H1 (cell line): ENCODE results near the gene GTPBP1. TPM values are rescaled to one million over a fixed set of nuclear protein-coding genes. Genes with fewer than 3 reads are reported as not detected.

Experiments used
- CTCF ChIA-PET: fragments of 300-600 bp; sonication (Branson Sonifier 250); formaldehyde crosslinking; loops from one replicate; lab custom pipeline; 2021; ENCODE audit not compliant: partially characterized antibody; lab: Charles Lee
- POLR2A ChIA-PET: fragments of 300-600 bp; sonication (Branson Sonifier 250); formaldehyde crosslinking; loops from one replicate; lab custom pipeline; 2021; ENCODE audit warnings: inconsistent platforms; ENCODE audit not compliant: partially characterized antibody; lab: Charles Lee
- DNase-seq, 2 experiments: peaks; one replicate each; pipeline versions ENCODE4 v3.0.0 to v3.0.0-alpha.2; 2010 to 2022; ENCODE audit warnings: low spot score in 2 of 2, low read depth in 1 of 2, mixed read lengths in 1 of 2
- FAIRE-seq: peaks from 2 replicates; lab custom pipeline; 2011; peaks lifted over from hg19 to GRCh38; lab: Jason Lieb, UNC
- H2AFZ ChIP-seq: 2 replicates; pipeline ENCODE4 v1.8.1; 2012; ENCODE audit warnings: low read length, inconsistent platforms
- H2AK5ac ChIP-seq: 2 replicates; pipeline ENCODE4 v1.6.1; 2013; ENCODE audit warnings: low read depth, low read length
- H2BK120ac ChIP-seq: replicated peaks from 2 replicates; pipeline ENCODE3; 2013; ENCODE audit warnings: low read depth, low read length, inconsistent platforms
- H2BK12ac ChIP-seq: 2 replicates; pipeline ENCODE4 v1.6.1; 2013; ENCODE audit warnings: low read depth, low read length
- H2BK15ac ChIP-seq: 2 replicates; pipeline ENCODE4 v1.6.1; 2013; ENCODE audit warnings: low read length
- H2BK20ac ChIP-seq: 2 replicates; pipeline ENCODE4 v1.6.1; 2013; ENCODE audit warnings: low read length
- H2BK5ac ChIP-seq: 2 replicates; pipeline ENCODE4 v1.6.1; 2013; ENCODE audit warnings: low read depth, low read length
- H3K14ac ChIP-seq: 2 replicates; pipeline ENCODE4 v1.6.1; 2013; ENCODE audit warnings: inconsistent platforms; ENCODE audit not compliant: insufficient read length
- H3K18ac ChIP-seq: 2 replicates; pipeline ENCODE4 v1.6.1; 2013; ENCODE audit warnings: low read length; ENCODE audit errors: extremely low read depth
- H3K23ac ChIP-seq: 2 replicates; pipeline ENCODE4 v1.6.1; 2013; ENCODE audit warnings: inconsistent platforms; ENCODE audit not compliant: insufficient read length
- H3K23me2 ChIP-seq: 2 replicates; pipeline ENCODE4 v1.6.1; 2013; ENCODE audit warnings: low read depth, low read length
- H3K27ac ChIP-seq: 2 replicates; pipeline ENCODE4 v1.6.1; 2011; ENCODE audit warnings: low read depth, low read length, inconsistent platforms
- H3K27me3 ChIP-seq, 4 experiments: replicated peaks in 1 of 4; 1 replicate in 1 of 4; 2 replicates in 3 of 4; pipeline versions ENCODE4 v1.6.1 to v1.8.1; 2011 to 2013; ENCODE audit warnings: low read length in 3 of 4, mild to moderate bottlenecking in 3 of 4, inconsistent platforms in 2 of 4, mixed read lengths in 2 of 4, moderate library complexity in 1 of 4; ENCODE audit not compliant: control insufficient read depth in 3 of 4, insufficient read depth in 3 of 4; ENCODE audit errors: extremely low read depth in 1 of 4
- H3K36me3 ChIP-seq, 4 experiments: 2 replicates each; pipeline versions ENCODE4 v1.6.1 to v1.8.1; 2011 to 2013; ENCODE audit warnings: mild to moderate bottlenecking in 4 of 4, low read length in 3 of 4, moderate library complexity in 2 of 4, control low read depth in 1 of 4, inconsistent platforms in 1 of 4; ENCODE audit not compliant: insufficient read depth in 4 of 4, control insufficient read depth in 2 of 4
- H3K4ac ChIP-seq: replicated peaks from 2 replicates; pipeline ENCODE3; 2013; ENCODE audit warnings: low read length, low read depth, mixed read lengths, inconsistent platforms; ENCODE audit not compliant: insufficient read length
- H3K4me1 ChIP-seq, 4 experiments: replicated peaks in 1 of 4; 1 replicate in 1 of 4; 2 replicates in 3 of 4; pipeline versions ENCODE4 v1.6.1 to v1.8.1; 2011 to 2013; ENCODE audit warnings: low read length in 3 of 4, inconsistent platforms in 2 of 4, mixed read lengths in 1 of 4; ENCODE audit not compliant: insufficient read depth in 4 of 4, control insufficient read depth in 3 of 4
- H3K4me2 ChIP-seq, 2 experiments: 2 replicates each; pipeline versions ENCODE4 v1.6.1 to v1.8.1; 2011 to 2013; ENCODE audit warnings: low read depth in 2 of 2, low read length in 2 of 2, control low read depth in 1 of 2, inconsistent platforms in 1 of 2, mild to moderate bottlenecking in 1 of 2; ENCODE audit not compliant: insufficient read depth in 1 of 2
- H3K4me3 ChIP-seq, 4 experiments: fragments of 200-600, 300-600 bp in 1 of 4; sonication (generic), shearing (Covaris generic), sonication (Bioruptor Twin) in 1 of 4; 2 replicates each; pipeline versions ENCODE4 v1.5.1 to v1.8.1; 2011 to 2016; ENCODE audit warnings: low read length in 4 of 4, low read depth in 3 of 4, control low read depth in 2 of 4, inconsistent platforms in 2 of 4, mild to moderate bottlenecking in 2 of 4, mixed read lengths in 1 of 4, moderate library complexity in 1 of 4; ENCODE audit not compliant: insufficient read depth in 2 of 4; ENCODE audit errors: extremely low read depth in 1 of 4
- H3K56ac ChIP-seq: replicated peaks from 2 replicates; pipeline ENCODE3; 2013; ENCODE audit warnings: low read depth, mild to moderate bottlenecking, mixed read lengths, low read length, inconsistent platforms; ENCODE audit not compliant: insufficient read length
- H3K79me1 ChIP-seq: 2 replicates; pipeline ENCODE4 v1.6.1; 2013; ENCODE audit warnings: low read depth, low read length, control low read depth
- H3K79me2 ChIP-seq, 2 experiments: 2 replicates each; pipeline versions ENCODE4 v1.6.1 to v1.8.1; 2012 to 2013; ENCODE audit warnings: low read length in 2 of 2, mild to moderate bottlenecking in 2 of 2, inconsistent platforms in 1 of 2; ENCODE audit not compliant: insufficient read depth in 2 of 2, control insufficient read depth in 1 of 2
- H3K9ac ChIP-seq, 4 experiments: replicated peaks in 1 of 4; 1 replicate in 1 of 4; 2 replicates in 3 of 4; pipeline versions ENCODE4 v1.6.1 to v1.8.1; 2011 to 2013; ENCODE audit warnings: low read depth in 3 of 4, low read length in 3 of 4, control low read depth in 2 of 4, mild to moderate bottlenecking in 2 of 4, moderate library complexity in 2 of 4, inconsistent platforms in 1 of 4; ENCODE audit errors: extremely low read depth in 1 of 4
- H3K9me3 ChIP-seq, 2 experiments: 2 replicates each; pipeline versions ENCODE4 v1.6.1 to v1.8.1; 2012 to 2013; ENCODE audit warnings: mild to moderate bottlenecking in 2 of 2, moderate library complexity in 2 of 2, control low read depth in 1 of 2, inconsistent platforms in 1 of 2, low read depth in 1 of 2, low read length in 1 of 2, mixed read lengths in 1 of 2; ENCODE audit not compliant: insufficient read depth in 2 of 2
- H4K20me1 ChIP-seq, 2 experiments: replicated peaks in 1 of 2; 2 replicates each; pipeline versions ENCODE3 to v1.8.1; 2011 to 2013; ENCODE audit warnings: inconsistent platforms in 2 of 2, low read length in 2 of 2, mild to moderate bottlenecking in 1 of 2; ENCODE audit not compliant: insufficient read depth in 2 of 2, control insufficient read depth in 1 of 2
- H4K5ac ChIP-seq: 2 replicates; pipeline ENCODE4 v1.6.1; 2013; ENCODE audit warnings: low read length, low read depth, mixed read lengths, inconsistent platforms; ENCODE audit not compliant: insufficient read length
- H4K8ac ChIP-seq: 2 replicates; pipeline ENCODE4 v1.8.0; 2013; ENCODE audit warnings: mild to moderate bottlenecking, moderate library complexity, low read length, inconsistent platforms; ENCODE audit not compliant: insufficient read depth; ENCODE audit errors: extremely low read depth
- H4K91ac ChIP-seq: replicated peaks from 2 replicates; pipeline ENCODE3; 2013; ENCODE audit warnings: low read length, mixed read lengths, inconsistent platforms; ENCODE audit not compliant: insufficient read length
- BACH1 ChIP-seq: IDR thresholded peaks from 2 replicates; pipeline ENCODE4 v1.6.1; 2012; ENCODE audit warnings: low read length, improper control_type of control experiment
- EZH2 ChIP-seq: fragments of 200-600 bp; sonication (generic); IDR thresholded peaks from 2 replicates; pipeline ENCODE4 v1.7.1; 2012; ENCODE audit warnings: low read depth, mild to moderate bottlenecking, moderate library complexity, low read length, inconsistent platforms; ENCODE audit not compliant: severe bottlenecking
- GABPA ChIP-seq: IDR thresholded peaks from 2 replicates; pipeline ENCODE4 v1.6.1; 2011; ENCODE audit warnings: mild to moderate bottlenecking, low read length, moderate library complexity, borderline replicate concordance; ENCODE audit not compliant: insufficient read depth
- NRF1 ChIP-seq: IDR thresholded peaks from 2 replicates; pipeline ENCODE4 v1.6.1; 2011; ENCODE audit warnings: mild to moderate bottlenecking, low read depth, low read length, improper control_type of control experiment
- POLR2A ChIP-seq, 2 experiments: IDR thresholded peaks; 1 replicate in 1 of 2; 2 replicates in 1 of 2; pipeline ENCODE4 v1.6.1; 2011; ENCODE audit warnings: low read depth in 2 of 2, low read length in 2 of 2, mild to moderate bottlenecking in 2 of 2; ENCODE audit errors: control extremely low read depth in 1 of 2
- SIN3A ChIP-seq, 2 experiments: IDR thresholded peaks in 1 of 2; conservative IDR thresholded peaks in 1 of 2; 2 replicates each; pipeline ENCODE4 v1.6.1; 2011 to 2012; ENCODE audit warnings: low read length in 2 of 2, improper control_type of control experiment in 1 of 2, low read depth in 1 of 2, mild to moderate bottlenecking in 1 of 2
- SIRT6 ChIP-seq: IDR thresholded peaks from one replicate; pipeline ENCODE4 v1.7.1; 2012; ENCODE audit warnings: low read length, inconsistent platforms
- SIX5 ChIP-seq: IDR thresholded peaks from 2 replicates; pipeline ENCODE4 v1.6.1; 2011; ENCODE audit warnings: mild to moderate bottlenecking, low read depth, low read length
- SRF ChIP-seq: IDR thresholded peaks from 2 replicates; pipeline ENCODE4 v1.6.1; 2011; ENCODE audit warnings: mild to moderate bottlenecking, low read depth, low read length, moderate library complexity
- TAF7 ChIP-seq: optimal IDR thresholded peaks from 2 replicates; pipeline ENCODE3; 2011; ENCODE audit warnings: low read depth, mild to moderate bottlenecking, inconsistent platforms, low read length, moderate library complexity, borderline replicate concordance
- ZNF274 ChIP-seq: IDR thresholded peaks from 2 replicates; pipeline ENCODE4 v1.7.0; 2012; ENCODE audit warnings: low read length, borderline replicate concordance; ENCODE audit errors: extremely low read depth
- WGBS, 2 experiments: shearing (Covaris generic) in 1 of 2; methylation state at CpG; one replicate each; pipeline versions ENCODE4 v1.1.6 to v1.1.7; 2013 to 2015; ENCODE audit warnings: low lambda C conversion rate in 2 of 2, mixed read lengths in 2 of 2, inconsistent platforms in 1 of 2, low coverage in 1 of 2, missing lambda C conversion rate in 1 of 2; ENCODE audit not compliant: insufficient replicate concordance in 2 of 2, insufficient coverage in 1 of 2, insufficient read length in 1 of 2; ENCODE audit errors: extremely low coverage in 1 of 2, missing lambda C conversion rate in 1 of 2; 5-methylcytosine and 5-hydroxymethylcytosine counted together
- polyA plus RNA-seq, 7 experiments: library from polyadenylated mRNA; depleted of rRNA in 3 of 7; stranded (reverse) in 5 of 7; unstranded in 2 of 7; fragments of >200 nt in 5 of 7; fragments of 200-250 nt in 2 of 7; gene quantifications; 1 replicate in 5 of 7; 2 replicates in 1 of 7; 4 replicates in 1 of 7; pipeline versions ENCODE4 v1.2.1 to v1.2.3, GENCODE V29; 2011 to 2013; ENCODE audit warnings: missing spikeins in 2 of 7, mixed read lengths in 2 of 7
- total RNA-seq: library from RNA; stranded (reverse); fragmentation: NEBNext Ultra II Directional; extraction: Animal tissue kit (Norgen Biotek cat#: 25700); gene quantifications from 2 replicates; pipeline ENCODE4 v1.2.1, GENCODE V29; 2021
- TF ChIP-seq, protein P1 (sequence below): IDR thresholded peaks from 2 replicates; pipeline ENCODE4 v1.6.1; 2012; ENCODE audit warnings: low read length, inconsistent platforms

Gene GTPBP1
- total and polyA plus RNA-seq, 2 of the 8 experiments (the other 6 are each of a cell fraction or from before 2014, with no cell fraction given): 53.1 to 91.8 TPM

- ChIA-PET CTCF (interaction anchor here (0.9 to 7.9 kb wide), 6 partner anchors 9 to 120 kb away, joined by 3 to 95 read pairs (median 4); no protein-coding TSS in a partner anchor), POLR2A (interaction anchor here (1.6 to 10.3 kb wide), 2 partner anchors 13 to 123 kb away, joined by 3 to 112 read pairs; no protein-coding TSS in a partner anchor)
- Histone ChIP-seq H4K5ac (no peak overlapping the region), H3K23me2 (peaks cover 8% of the 10 kb centered on the region; the same call in 1 of the 2 replicates), H3K4me2 (no peak overlapping the region), H2AK5ac (no peak overlapping the region), H2BK5ac (no peak overlapping the region), H3K36me3 (peaks cover 0 to 2% (median 0%) of the 10 kb centered on the region in 4 experiments; a peak in 1 of 8 replicates), H4K8ac (no peak overlapping the region), H3K79me2 (no peaks in the 10 kb centered on the region), H2BK12ac (no peak overlapping the region), H3K9ac (no peak overlapping the region), H3K27me3 (peaks cover 0 to 5% (median 0%) of the 10 kb centered on the region in 4 experiments; a peak in 3 of 7 replicates), H3K79me1 (no peaks in the 10 kb centered on the region), H2BK120ac (no peak overlapping the region), H3K56ac (no peak overlapping the region), H3K9me3 (no peaks in the 10 kb centered on the region), H3K4me1 (peaks cover 2 to 9% (median 8%) of the 10 kb centered on the region in 4 experiments), H4K91ac (no peak overlapping the region), H3K4ac (no peak overlapping the region), H2BK15ac (no peak overlapping the region), H3K14ac (no peak overlapping the region), H2BK20ac (no peak overlapping the region), H4K20me1 (peaks cover 0 to 3% of the 10 kb centered on the region in 2 experiments), H3K27ac (no peak overlapping the region), H3K4me3 (no peak overlapping the region), H3K23ac (no peak overlapping the region), H2AFZ (no peak overlapping the region), H3K18ac (no peak overlapping the region)
- WGBS, 2 experiments: 91% methylated on average over 14 of the region's 14 CpGs; no CpG with 5 or more reads in 1 of the 2 experiments
- no peak for TF ChIP-seq SIX5
- no peak for TF ChIP-seq SIN3A (conservative IDR thresholded peaks at IDR 0.05 in 1 of 2, IDR thresholded peaks at IDR 0.05 in 1 of 2; ENCODE audit: low read depth in 1 of 2, low read length in 2 of 2)
- TF ChIP-seq ZNF274: no peak
- no peak for TF ChIP-seq NRF1
- TF ChIP-seq POLR2A (IDR thresholded peaks at IDR 0.05; ENCODE audit: control extremely low read depth in 1 of 2, low read depth in 2 of 2, low read length in 2 of 2): no peak
- TF ChIP-seq, protein P1, sequence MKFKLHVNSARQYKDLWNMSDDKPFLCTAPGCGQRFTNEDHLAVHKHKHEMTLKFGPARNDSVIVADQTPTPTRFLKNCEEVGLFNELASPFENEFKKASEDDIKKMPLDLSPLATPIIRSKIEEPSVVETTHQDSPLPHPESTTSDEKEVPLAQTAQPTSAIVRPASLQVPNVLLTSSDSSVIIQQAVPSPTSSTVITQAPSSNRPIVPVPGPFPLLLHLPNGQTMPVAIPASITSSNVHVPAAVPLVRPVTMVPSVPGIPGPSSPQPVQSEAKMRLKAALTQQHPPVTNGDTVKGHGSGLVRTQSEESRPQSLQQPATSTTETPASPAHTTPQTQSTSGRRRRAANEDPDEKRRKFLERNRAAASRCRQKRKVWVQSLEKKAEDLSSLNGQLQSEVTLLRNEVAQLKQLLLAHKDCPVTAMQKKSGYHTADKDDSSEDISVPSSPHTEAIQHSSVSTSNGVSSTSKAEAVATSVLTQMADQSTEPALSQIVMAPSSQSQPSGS: no peak
- TF ChIP-seq GABPA: no peak
- TF ChIP-seq BACH1: no peak
- TF ChIP-seq SIRT6: no peak
- no peak for TF ChIP-seq SRF
- TF ChIP-seq EZH2: no peak
- TF ChIP-seq TAF7: no peak
- FAIRE-seq: no peak
- DNase-seq: no peak
Observed at GRCh38 chr22:38750104-38750503, 44.4 kb downstream of the GTPBP1 start.
